Esophagus squamous epithelium (tissue), 4 donors: ENCODE data around the gene UBE2L5.
A peak's percentile ranks its signal among the peaks of the same experiment; 100 is the strongest.

Source experiments
- POLR2A ChIP-seq, 4 donors: fragments of 450-650 bp; IDR thresholded peaks; one replicate each; pipeline ENCODE4 v1.6.1; 2017; ENCODE audit warnings: antibody characterized with exemption in 4 of 4, mild to moderate bottlenecking in 4 of 4, moderate library complexity in 3 of 4
- TF ChIP-seq, protein P1 (sequence below), 6 experiments: fragments of 450-650 bp in 4 of 6; fragments of 200-600 bp in 2 of 6; sonication (generic) in 2 of 6; IDR thresholded peaks; one replicate each; pipeline ENCODE4 v1.5.1; 2016 to 2019; ENCODE audit warnings: antibody characterized with exemption in 6 of 6, mild to moderate bottlenecking in 4 of 6, moderate library complexity in 4 of 6

DNA sequence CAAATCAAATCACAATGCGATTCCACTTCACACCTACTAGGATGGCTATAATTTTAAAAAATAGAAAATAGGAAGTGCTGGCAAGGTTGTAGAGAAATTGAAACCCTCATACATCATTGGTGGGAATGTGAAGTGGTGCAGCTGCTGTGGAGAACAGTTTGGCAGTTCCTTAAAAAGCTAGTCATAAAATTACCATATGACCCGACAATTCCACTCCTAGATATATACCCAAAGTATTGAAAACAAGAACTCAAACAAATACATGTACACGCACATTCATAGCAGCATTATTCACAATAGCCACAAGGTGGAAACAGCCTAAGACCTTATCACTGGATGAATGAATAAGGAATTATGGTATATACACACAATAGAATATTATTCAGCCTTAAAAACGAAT is 31.4 kb downstream of the UBE2L5 start:
- TF ChIP-seq, protein P1, sequence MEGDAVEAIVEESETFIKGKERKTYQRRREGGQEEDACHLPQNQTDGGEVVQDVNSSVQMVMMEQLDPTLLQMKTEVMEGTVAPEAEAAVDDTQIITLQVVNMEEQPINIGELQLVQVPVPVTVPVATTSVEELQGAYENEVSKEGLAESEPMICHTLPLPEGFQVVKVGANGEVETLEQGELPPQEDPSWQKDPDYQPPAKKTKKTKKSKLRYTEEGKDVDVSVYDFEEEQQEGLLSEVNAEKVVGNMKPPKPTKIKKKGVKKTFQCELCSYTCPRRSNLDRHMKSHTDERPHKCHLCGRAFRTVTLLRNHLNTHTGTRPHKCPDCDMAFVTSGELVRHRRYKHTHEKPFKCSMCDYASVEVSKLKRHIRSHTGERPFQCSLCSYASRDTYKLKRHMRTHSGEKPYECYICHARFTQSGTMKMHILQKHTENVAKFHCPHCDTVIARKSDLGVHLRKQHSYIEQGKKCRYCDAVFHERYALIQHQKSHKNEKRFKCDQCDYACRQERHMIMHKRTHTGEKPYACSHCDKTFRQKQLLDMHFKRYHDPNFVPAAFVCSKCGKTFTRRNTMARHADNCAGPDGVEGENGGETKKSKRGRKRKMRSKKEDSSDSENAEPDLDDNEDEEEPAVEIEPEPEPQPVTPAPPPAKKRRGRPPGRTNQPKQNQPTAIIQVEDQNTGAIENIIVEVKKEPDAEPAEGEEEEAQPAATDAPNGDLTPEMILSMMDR (IDR thresholded peaks at IDR 0.05) = peak in 2 of 6 experiments; percentile 29 to 40
- no peak for TF ChIP-seq POLR2A (IDR thresholded peaks at IDR 0.05)
